ENCODE results near the gene FBXW7.

The FBXW7 gene

GRCh38 chr4:152421576-152421975 is 114.3 kb downstream of the FBXW7 start:
- no peak for DNase-seq

GRCh38 chr4:152419809-152420208 is 116.1 kb downstream of the FBXW7 start:
- DNase-seq: no peak

GRCh38 chr4:152417673-152418072 is 118.2 kb downstream of the FBXW7 start:
- no peak for DNase-seq

- DNase-seq: no peak
Observed at GRCh38 chr4:152415980-152416379, 119.9 kb downstream of the FBXW7 start.

GRCh38 chr4:152408514-152409327 is 127.2 kb downstream of the FBXW7 start:
- no peak for DNase-seq

GRCh38 chr4:152401424-152401823 is 134.5 kb downstream of the FBXW7 start:
- no peak for DNase-seq

GRCh38 chr4:152399246-152399645 is 136.6 kb downstream of the FBXW7 start:
- DNase-seq: no peak

- DNase-seq: no peak
Observed at GRCh38 chr4:152398060-152398459, 137.8 kb downstream of the FBXW7 start.

- DNase-seq: no peak
Observed at GRCh38 chr4:152394791-152395190, 141.1 kb downstream of the FBXW7 start.

- no peak for DNase-seq
Observed at GRCh38 chr4:152392079-152392478, 143.8 kb downstream of the FBXW7 start.

GRCh38 chr4:152390216-152390615 is 145.7 kb downstream of the FBXW7 start:
- no peak for DNase-seq

GRCh38 chr4:152389359-152389758 is 146.5 kb downstream of the FBXW7 start:
- no peak for DNase-seq

GRCh38 chr4:152385551-152385950 is 150.3 kb downstream of the FBXW7 start:
- DNase-seq: no peak

- DNase-seq: no peak
Observed at GRCh38 chr4:152382057-152382785, 153.7 kb downstream of the FBXW7 start.

- DNase-seq: no peak
Observed at GRCh38 chr4:152380919-152381318, 155.0 kb downstream of the FBXW7 start.

- DNase-seq: no peak
Observed at GRCh38 chr4:152380185-152380584, 155.7 kb downstream of the FBXW7 start.

- no peak for DNase-seq
Observed at GRCh38 chr4:152374606-152375285, 161.1 kb downstream of the FBXW7 start.

GRCh38 chr4:152374153-152374552 is 161.7 kb downstream of the FBXW7 start:
- no peak for DNase-seq

- no peak for DNase-seq
Observed at GRCh38 chr4:152372444-152372843, 163.4 kb downstream of the FBXW7 start.

- DNase-seq: no peak
Observed at GRCh38 chr4:152369902-152370295, 166.0 kb downstream of the FBXW7 start.

GRCh38 chr4:152369203-152369901 is 166.5 kb downstream of the FBXW7 start:
- DNase-seq: no peak

- DNase-seq: no peak
Observed at GRCh38 chr4:152368001-152368400, 167.9 kb downstream of the FBXW7 start.

- DNase-seq: no peak
Observed at GRCh38 chr4:152364883-152365282, 171.0 kb downstream of the FBXW7 start.

Measured in activated CD4-positive, CD25-positive, alpha-beta regulatory T cell treated with anti-CD3 and anti-CD28 coated beads, Interleukin-2, amount 50 U/mL, for 72 hours (primary cell).